ENCODE data around the gene MSLN.

MSLN gene

DNA sequence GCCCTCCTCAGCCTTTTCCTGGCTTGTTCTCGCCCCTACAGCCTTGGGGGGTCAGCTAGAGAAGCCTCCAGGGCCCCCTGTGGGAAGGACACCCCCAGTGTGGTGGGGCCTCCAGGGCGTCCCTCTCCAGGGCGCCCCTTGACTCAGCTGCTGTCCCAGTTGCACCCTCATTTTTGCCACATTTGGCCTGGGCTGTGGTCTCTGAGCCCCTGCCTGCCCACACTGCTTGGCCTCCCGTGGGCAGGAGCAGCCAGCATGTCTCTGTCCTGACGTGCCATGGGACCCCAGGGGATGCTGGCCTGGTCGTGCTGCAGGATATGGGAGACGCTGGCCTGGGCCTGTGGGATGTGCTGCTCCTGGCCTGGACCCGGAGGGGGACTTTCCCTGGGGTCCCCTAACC lies 32.9 kb downstream of the MSLN start:
- no peak for DNase-seq (ENCODE audit: low read depth)

DNA sequence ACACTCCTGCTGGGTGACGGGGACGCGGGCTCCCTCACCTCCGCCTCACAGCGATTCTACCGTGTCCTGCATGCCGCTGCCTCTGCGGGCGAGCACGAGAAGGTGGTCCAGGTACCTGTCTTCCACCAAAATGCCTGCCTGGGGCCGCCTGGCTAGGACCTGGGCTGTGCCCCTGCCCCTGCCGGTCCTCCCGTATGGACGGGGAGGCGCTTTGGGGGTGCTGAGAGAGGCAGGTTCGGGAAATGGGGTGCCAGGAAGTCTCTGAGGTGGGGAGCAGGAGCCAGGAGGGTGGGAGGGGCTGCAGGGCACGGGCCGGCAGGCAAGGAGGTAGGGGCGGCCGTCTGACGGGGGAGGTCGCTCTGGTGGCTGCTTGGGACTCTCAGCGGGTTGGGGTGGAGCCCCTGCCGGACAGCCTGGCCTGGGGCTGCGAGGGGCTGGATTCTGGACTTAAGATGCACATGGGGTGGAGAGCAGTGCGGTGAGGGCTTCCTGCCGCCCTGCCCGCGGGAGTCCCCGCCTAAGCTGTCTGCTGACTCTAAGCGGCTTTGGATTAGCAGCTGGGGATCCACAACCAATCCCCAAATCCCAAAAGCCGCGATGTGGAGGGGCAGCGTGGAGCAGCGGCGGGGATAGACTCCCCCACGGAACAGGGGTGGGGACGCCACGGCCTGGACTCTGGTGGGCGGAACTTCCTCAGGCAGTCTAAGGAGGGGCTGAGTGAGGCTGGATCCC lies 33.7 kb downstream of the MSLN start:
- DNase-seq (ENCODE audit: low read depth), result no peak

DNA sequence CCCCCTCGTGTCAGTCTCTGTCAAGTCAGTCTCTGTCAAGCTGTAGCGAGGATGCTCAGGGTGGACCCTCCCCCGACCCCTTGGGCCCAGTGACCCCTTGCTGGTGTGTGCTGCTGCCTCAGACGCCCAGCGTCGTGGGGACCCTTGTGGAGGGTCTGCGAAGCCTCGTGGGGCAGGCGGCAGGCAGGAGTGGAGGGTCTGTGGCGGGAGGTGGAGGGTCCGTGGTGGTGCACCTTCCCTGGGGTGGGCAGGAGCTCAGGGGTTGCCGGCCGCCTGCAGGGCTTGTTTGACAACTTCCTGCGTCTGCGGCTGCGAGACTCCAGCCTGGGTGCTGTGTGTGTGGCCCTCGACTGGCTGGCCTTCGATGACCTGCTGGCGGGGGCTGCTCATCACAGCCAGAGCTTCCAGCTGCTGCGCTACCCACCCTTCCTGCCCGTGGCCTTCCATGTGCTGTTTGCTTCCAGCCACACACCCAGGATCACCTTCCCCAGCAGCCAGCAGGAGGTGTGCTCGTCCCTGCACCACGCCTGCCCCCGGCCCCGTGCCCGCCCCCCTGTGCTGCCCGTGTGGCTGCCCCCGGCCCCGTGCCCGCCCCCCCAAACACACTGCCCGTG lies 34.4 kb downstream of the MSLN start:
- DNase-seq (ENCODE audit: low read depth), result no peak

DNA sequence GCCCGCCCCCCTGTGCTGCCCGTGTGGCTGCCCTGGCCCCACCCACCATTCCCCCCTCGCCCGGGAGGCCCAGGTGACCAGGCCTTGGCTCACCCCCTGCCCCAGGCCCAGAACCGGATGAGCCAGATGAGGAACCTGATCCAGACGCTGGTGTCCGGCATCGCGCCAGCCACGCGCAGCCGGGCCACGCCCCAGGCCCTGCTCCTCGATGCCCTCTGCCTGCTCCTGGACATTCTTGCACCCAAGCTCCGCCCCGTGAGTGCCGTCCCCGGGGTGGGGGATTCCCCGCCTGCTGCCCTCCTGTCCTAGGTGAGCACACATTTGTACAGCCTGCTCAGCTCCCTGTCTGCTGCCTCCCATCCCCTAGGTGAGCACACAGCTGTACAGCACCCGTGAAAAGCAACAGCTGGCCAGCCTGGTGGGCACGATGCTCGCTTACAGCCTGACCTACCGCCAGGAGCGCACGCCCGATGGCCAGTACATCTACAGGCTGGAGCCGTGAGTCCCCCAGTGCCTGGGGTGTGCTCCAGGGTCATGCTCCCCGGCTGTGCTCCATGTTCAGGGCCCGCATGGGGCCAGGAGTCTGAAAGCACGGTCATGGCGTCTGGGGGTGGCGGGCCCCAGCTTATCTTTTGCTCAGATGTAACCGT lies 35.2 kb downstream of the MSLN start:
- DNase-seq (ENCODE audit: low read depth), result no peak

DNA sequence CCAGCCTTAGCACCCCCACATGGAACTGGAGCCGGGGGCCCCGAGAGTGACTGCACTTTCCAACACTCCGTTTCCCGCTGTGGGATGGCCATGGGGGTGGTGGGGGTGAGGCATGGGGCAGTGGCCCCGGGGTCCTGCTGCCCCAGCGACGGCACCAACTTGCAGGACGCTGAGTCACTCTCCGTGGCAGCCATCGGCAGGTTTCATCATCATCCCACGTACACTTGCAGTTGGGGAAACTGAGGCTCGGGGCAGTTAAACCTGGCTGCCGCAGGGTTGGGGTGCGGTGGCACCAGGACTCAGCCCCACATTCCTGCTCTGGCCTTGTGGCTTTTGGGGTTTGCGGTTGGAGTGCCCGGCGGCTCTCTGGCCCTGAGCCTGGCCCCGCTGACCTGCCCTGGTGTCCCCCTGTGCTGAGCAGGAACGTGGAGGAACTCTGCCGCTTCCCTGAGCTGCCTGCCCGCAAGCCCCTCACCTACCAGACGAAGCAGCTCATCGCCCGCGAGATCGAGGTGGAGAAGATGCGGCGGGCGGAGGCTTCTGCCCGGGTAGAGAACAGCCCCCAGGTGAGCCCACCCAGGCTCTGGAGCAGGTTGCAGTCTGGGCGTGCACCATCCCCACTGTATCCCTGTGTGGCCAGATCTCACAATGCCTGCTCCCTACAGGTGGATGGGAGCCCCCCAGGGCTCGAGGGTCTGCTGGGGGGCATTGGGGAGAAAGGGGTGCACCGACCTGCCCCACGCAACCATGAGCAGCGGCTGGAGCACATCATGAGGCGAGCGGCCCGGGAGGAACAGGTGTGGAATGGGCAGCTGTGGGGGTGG lies 36.0 kb downstream of the MSLN start:
- DNase-seq (ENCODE audit: low read depth), result no peak

DNA sequence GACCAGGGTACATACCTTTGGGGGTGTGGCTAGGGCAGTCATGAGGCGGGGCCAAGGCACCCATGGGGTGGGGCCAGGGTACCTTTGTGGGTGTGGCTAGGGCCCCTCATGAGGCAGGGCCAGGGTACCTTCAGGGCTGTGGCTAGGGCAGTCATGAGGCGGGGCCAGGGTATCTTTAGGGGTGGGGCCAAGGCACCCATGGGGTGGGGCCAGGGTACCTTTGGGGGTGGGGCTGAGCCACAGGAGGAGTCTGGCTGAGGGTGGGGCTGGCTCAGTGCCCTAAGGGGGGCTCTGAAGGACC lies 36.5 kb downstream of the MSLN start:
- no peak for DNase-seq (ENCODE audit: low read depth)

DNA sequence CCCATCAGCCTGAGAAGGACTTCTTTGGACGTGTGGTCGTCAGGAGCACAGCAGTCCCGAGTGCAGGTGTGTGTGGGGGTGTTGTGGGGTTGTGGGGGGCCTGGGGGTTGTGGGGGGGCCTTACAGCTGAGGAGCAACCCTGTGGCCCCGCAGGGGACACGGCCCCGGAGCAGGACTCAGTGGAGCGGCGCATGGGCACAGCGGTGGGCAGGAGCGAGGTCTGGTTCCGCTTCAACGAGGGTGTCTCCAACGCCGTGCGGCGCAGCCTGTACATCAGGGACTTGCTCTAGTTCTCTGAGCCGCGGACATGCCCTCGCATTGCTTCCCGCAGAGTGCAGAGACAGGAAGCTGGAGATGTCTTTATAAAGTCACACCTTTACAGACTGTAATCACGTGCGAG lies 37.2 kb downstream of the MSLN start:
- no peak for DNase-seq (ENCODE audit: low read depth)

DNA sequence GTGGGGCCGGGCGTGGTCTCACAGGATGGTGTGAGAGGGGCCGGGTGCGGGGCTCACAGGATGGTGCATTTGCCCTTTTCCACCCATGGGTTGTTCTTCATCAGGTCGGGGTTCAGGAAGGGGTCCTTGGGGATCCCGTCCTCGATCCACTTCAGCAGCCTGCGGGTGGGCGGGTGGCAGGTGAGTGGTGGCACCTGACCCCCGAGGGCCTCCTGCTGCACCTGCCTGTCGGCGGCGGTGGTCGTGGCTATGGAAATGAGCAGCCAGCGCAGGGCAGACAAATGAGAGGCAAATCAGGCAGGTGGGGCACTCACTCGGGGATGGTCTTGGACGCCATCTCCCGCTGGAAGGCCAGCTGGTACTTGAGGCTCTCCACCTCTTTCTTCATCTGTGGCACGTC lies 38.1 kb downstream of the MSLN start:
- DNase-seq (ENCODE audit: low read depth), result no peak

DNA sequence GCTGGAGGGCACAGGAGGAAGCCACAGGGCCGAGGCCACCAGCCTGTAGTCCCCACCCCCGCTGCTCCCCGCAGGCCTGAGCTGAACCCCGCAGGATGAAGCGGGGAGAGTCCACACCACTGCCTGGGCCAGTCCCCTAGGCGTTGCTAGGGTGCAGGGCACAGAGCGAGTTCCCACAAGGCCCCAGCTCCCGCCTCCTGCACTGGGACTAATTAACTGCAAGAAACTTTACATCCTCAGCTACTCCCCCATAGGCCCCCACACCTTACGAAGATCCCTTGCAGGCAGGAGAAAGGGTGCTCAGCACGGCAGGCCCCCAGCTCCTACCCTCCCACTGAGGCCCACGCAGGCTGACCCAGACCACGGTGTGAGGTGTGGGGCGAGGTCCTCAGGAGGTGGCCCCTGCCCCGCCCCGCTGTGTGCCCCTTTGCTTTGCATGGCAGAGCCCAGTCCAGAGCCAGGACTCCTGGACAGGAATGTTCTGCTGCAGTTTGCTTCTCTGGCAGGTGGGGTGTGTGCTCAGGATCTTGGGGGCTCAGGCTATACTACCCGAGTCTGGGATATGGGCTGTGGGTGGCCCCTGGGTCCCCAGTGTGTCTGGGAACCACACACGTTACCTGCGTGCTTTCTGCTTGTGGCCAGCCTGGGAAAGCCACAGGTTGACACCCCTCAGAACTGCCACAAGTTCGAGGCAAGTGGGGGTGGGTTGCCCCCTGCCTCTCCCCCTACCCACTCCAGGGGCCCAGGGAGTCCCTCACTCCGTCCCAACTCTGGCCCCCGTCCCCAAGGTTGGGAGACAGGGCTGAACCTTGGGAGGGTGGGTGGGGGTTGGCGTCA lies 38.8 kb downstream of the MSLN start:
- no peak for DNase-seq (ENCODE audit: low read depth)

DNA sequence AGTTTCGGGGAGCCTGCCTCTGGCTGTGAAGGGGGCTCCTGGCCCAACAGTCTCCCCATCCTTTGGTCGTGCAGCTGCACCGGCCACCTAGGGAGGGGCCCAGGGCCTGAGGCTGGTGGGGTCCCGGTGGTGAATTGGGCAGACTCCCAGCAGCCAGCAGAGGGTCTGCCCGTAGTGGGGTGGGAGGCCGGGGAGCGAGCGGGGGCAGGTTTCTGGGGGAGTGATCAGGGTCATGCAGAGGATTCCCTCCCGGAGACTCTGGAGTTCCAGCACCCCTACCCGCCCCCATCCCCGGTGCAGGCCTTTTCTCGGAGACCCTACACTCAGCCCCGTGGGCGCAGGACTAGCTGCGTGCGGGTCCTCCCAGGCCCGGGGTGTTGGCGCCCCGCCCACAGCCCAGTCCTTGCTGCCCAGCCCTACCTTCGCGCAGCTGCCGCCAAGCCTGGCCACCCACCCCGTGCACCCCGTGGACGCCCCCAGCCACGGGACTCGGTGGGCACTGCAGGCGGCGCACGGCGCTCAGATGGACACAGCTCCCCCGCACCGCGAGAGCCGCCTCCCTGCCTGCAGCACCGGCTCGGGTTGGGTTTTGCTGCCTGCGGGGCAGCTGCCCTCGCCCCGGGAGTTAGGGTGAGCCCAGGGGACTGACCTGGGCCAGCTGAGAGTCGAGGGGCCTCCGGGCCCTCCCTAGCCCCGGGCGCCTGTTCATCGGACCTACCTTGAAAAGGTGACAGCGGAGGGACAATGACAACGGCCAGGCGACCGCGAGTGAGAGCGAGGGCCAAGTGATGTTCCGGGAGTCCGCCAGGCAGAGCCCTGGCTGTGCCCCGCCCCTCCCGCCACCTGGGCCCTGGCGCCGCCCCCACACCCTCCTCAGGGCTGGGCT lies 39.7 kb downstream of the MSLN start, which contains the start of gene GNG13:
Gene GNG13 (minus strand): TSS at position 787 of the 886 bp plus-strand sequence. CDS start 1,657 bp downstream, outside the sequence.
- no peak for DNase-seq (ENCODE audit: low read depth)

DNA sequence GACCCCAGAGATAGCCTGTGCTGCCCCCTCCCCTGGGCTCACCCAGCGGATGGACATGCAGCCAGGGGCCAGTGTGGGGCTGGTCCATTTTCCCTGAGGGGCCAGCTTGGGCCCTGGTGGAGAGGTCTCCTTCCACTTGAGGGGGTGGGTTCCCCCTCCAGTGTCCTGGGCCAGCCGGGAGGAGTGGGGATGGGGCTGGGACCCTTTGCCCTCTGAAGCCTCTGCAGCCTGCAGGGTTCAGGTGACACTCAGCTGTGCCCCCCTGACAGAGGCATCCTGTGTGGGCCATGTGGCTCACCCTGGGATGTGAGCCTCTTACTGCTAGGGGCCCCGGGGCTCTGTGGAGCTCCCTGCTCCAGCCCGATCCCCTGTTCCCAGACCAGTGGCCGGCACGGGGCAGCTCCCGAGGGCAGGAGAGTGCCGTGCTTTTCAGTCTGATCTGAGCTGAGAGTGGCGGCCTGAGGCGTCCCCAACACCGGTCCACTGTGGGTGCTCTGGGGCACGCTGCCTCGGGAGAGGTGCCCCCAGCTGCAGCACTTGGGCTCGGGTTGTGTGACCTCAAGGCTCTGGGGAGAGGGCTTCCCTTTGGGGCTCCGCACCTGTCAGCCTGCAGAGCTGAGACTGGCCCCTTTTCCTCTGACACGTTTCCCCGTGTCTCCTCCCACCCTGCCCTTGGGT lies 40.4 kb downstream of the MSLN start:
- no peak for DNase-seq (ENCODE audit: low read depth)

DNA sequence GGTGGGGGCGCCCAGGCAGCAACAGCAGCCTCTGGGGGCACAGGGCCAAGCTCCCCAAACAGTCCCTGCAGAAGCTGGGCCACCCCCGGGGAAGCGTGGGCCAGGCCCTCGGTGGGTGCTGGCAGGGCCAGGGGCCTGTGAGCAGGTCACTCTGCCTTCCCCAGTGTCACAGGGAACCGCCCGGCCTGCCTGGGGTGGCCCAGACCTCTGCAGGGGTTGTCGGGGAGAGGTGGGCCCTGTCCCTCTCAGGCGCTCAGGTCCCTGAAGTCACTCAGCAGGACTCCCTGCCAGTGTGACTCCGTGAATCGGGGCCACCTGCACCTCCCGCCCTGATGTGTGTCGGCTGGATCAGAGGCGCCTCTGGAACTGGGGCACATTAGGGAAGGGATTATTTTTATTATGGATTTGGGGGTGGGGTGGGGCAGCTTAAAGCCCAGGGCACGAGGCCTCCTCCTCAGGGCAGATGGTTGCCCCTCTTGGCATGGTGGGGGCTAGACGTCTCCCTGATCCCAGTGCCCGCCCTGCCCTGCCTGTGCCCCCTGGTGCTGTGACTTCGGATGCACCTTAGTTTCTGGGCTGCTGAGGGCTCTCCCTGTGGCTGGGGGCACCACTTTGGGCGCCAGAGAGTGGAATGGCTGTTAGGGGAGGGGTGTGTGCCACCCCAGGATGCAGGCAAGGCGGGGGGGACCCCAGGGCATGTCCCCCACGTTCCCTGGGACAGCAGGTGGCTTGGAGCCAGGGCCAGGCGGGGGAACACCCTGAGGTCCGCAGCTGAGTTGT lies 41.2 kb downstream of the MSLN start:
- DNase-seq (ENCODE audit: low read depth), result no peak

DNA sequence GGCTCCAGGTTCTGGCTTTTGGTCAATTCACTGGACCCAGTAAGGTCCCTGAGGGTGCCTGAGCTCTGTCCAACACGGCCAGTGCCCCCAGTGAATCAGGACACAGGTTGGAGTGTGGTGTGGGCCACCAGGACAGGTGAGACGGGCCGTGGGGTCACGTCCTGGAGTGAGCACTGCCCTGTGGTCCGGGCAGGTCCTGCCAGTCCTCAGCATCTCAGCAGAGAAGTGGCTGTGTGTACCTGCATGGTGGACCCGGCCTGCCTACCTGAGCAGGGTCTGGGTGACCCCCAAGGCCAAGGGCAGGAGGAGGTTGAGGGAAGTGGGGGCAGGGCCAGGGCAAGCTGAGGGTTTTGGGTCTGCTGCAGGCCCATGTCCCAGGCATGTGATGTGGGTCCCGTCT lies 41.9 kb downstream of the MSLN start:
- no peak for DNase-seq (ENCODE audit: low read depth)

DNA sequence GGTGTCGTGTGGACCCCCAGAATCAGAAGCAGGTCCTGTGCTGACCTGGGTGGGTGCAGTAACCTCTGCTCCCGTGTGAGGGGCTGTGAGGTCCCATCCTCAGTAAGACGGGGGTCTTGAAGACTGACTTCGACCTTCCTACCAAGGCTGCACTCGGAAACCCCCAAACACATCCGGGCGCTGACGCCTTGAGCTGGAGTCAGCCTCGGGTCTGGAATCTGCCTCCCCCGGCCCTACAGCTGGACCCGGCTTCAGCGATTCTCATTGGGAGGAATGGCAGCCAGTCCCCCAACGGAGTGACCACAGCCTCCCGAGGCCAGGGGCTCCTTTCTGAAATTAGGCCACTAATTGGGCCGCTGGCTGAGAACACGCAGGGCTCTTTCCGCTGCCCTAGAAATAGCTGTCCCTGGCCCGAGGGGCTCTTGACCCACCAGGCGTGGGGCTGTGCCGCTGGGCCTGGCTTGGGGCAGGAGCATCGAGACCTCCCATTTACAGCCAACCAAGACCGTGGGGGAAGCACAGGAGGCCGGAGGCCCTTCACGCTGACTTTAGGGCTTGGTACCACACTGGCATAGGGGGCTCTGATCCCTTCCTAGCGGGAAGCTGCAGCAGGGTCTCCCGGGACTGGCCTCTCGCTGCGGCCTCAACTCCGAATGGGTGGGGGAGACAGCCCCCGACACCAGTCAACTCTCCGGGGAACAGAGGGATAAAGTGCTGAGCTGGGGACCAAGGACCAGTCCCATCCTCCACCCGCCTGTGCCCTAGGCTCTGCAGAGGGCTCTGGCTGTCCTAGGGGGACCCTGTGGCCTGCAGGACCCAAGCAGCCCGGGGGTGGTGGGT lies 42.6 kb downstream of the MSLN start:
- DNase-seq (ENCODE audit: low read depth), result no peak

DNA sequence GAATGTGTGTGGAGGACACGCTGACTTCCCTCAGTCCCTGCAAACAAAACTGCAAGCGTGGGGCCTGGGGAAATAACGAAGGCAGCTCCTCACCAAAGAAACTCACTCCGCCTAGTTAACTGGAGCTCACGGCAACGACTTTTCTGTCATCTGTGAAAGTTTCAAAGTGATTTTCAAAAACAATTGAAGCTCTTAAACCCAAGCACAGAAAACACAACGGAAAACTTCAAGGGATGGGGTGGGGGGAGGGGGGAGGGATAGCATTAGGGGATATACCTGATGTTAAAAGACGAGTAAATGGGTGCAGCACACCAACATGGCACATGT lies 43.2 kb downstream of the MSLN start:
- DNase-seq (ENCODE audit: low read depth), result no peak

DNA sequence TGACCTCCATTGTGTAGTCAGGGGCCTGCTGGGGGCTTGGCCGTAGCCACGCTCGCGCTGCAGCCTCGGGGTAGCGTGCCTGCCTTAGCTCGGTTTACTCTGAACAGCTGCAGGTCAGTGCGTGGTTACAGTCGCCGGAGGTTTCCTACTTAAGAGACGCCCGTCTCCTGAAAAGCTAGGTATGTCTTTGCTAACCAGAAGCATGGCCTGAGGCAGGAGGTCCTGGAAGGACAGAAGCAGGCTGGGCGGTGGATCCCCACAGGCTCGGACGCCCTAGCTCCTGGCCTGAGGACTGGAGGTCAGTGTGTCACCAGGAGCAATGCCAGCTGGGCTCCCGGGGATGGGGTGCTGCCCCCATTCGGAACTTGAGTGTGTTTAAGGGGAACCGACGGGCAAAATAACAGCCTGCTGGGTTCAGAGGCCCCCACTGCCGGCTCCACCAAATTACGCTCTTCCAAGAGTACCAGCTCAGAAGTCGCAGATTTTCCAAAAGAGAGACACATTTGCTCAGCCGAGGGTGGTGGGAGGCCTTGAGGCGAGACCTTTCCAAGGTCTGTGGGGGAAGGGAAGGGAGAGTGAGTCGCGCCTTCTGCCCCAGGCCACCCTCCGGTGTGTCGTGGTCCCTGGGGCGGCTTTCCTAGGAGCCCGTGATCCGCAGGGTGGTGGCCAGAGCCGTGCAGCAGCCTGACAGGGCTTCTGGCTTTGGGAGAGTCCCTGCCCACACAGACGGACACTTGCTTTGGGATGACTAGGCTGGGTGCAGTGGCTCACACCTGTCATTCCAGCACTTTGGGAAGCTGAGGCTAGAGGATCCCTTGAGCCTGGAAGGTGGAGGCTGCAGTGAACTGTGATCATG lies 43.9 kb downstream of the MSLN start:
- no peak for DNase-seq (ENCODE audit: low read depth)

DNA sequence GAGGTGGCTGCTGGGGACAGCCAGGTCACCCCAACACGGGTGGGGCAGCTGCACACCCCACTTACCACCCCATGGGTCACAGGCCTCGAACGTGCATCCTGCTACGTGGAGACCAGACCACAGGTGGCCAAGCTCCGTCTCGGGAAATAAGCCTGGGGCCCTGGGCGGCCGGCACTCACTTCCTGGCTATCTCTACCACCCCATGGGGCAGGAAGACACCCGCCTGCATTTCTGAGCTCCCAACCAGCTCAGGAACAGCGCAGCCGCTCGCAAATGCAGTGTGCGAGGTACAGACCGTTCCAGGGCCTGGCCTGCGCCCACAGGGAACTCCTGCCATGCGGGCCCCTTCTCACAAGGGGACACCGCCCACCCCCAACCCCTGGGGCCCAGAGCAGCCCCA lies 44.9 kb downstream of the MSLN start:
- no peak for DNase-seq (ENCODE audit: low read depth)
